ENCODE results near the gene LMNA. TPM values are rescaled to one million over a fixed set of nuclear protein-coding genes. Genes with fewer than 3 reads are reported as not detected.
A peak's percentile ranks its signal among the peaks of the same experiment; 100 is the strongest.

LMNA gene
- total and polyA plus RNA-seq, 10 of the 15 experiments (the other 5 are each of a cell fraction or from before 2014, with no cell fraction given): 0.42 to 334 (median 81.1) TPM

- no peak for TF ChIP-seq ZBTB33 (IDR thresholded peaks at IDR 0.05)
- peak; percentile 51 for TF ChIP-seq IRF4 (IDR thresholded peaks at IDR 0.05; ENCODE audit: low read depth, low read length)
- TF ChIP-seq ZNF24 (IDR thresholded peaks at IDR 0.05): no peak
- TF ChIP-seq RAD51 (IDR thresholded peaks at IDR 0.05): no peak
- no peak for TF ChIP-seq PKNOX1 (IDR thresholded peaks at IDR 0.05)
- no peak for TF ChIP-seq KAT2A (conservative IDR thresholded peaks at IDR 0.05; ENCODE audit: control insufficient read depth, low read depth, low read length)
- TF ChIP-seq E2F8 (IDR thresholded peaks at IDR 0.05; ENCODE audit: low read depth, partially characterized antibody): no peak
- no peak for TF ChIP-seq BACH1 (IDR thresholded peaks at IDR 0.05; ENCODE audit: borderline replicate concordance)
- no peak for TF ChIP-seq TARDBP (IDR thresholded peaks at IDR 0.05; ENCODE audit: borderline replicate concordance)
- no peak for TF ChIP-seq ATF3 (IDR thresholded peaks at IDR 0.05; ENCODE audit: borderline replicate concordance, extremely low read depth, low read depth, low read length)
- no peak for TF ChIP-seq NRF1 (conservative IDR thresholded peaks at IDR 0.05; ENCODE audit: low read depth, low read length)
- TF ChIP-seq REST (IDR thresholded peaks at IDR 0.05; ENCODE audit: low read depth, low read length): no peak
- TF ChIP-seq EP300 (IDR thresholded peaks at IDR 0.05; ENCODE audit: borderline replicate concordance in 1 of 2, control insufficient read depth in 1 of 2, low read depth in 2 of 2, low read length in 2 of 2): no peak
- TF ChIP-seq TBL1XR1 (IDR thresholded peaks at IDR 0.05; ENCODE audit: low read depth, low read length): no peak
- no peak for TF ChIP-seq CHD1 (IDR thresholded peaks at IDR 0.05; ENCODE audit: low read depth, low read length)
- peak; percentile 44; the same call in 1 of the 2 replicates for TF ChIP-seq CREM (IDR thresholded peaks at IDR 0.05; ENCODE audit: low read depth)
These were observed 5.1 kb downstream of the LMNA start (continued) for GRCh38 chr1:156119503-156120209.

Measured in GM12878 (cell line).